ENCODE results near the gene BRINP1. TPM values are rescaled to one million over a fixed set of nuclear protein-coding genes. Genes with fewer than 3 reads are reported as not detected.

BRINP1 gene
- total RNA-seq, 1 experiment from 2014 or later, result not detected

- Histone ChIP-seq H3K9me2 (ENCODE audit: insufficient read depth) (no peaks in the 10 kb centered on the region), H3K27ac (no peak overlapping the region), H3F3A (ENCODE audit: insufficient read depth, low read depth) (no peaks in the 10 kb centered on the region), H3K27me3 (ENCODE audit: insufficient read depth, low read depth) (no peaks in the 10 kb centered on the region), H3K79me2 (ENCODE audit: low read depth) (no peaks in the 10 kb centered on the region), H2AFZ (no peak overlapping the region), H3K4me1 (replicated peaks; ENCODE audit: insufficient read depth) (no peaks in the 10 kb centered on the region), H3K36me3 (ENCODE audit: low read depth) (no peaks in the 10 kb centered on the region), H3K9me3 (ENCODE audit: insufficient read depth, low read depth) (no peaks in the 10 kb centered on the region), H3K4me2 (no peak overlapping the region), H4K20me1 (ENCODE audit: insufficient read depth) (no peaks in the 10 kb centered on the region), H3K4me3 (no peak overlapping the region)
- no TSS peak for BruUV-seq (replicated peaks)
- intact Hi-C loops (cut with micrococcal nuclease; ENCODE audit: unreplicated experiment), result no loop called here
- TF ChIP-seq, protein P1, sequence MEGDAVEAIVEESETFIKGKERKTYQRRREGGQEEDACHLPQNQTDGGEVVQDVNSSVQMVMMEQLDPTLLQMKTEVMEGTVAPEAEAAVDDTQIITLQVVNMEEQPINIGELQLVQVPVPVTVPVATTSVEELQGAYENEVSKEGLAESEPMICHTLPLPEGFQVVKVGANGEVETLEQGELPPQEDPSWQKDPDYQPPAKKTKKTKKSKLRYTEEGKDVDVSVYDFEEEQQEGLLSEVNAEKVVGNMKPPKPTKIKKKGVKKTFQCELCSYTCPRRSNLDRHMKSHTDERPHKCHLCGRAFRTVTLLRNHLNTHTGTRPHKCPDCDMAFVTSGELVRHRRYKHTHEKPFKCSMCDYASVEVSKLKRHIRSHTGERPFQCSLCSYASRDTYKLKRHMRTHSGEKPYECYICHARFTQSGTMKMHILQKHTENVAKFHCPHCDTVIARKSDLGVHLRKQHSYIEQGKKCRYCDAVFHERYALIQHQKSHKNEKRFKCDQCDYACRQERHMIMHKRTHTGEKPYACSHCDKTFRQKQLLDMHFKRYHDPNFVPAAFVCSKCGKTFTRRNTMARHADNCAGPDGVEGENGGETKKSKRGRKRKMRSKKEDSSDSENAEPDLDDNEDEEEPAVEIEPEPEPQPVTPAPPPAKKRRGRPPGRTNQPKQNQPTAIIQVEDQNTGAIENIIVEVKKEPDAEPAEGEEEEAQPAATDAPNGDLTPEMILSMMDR (conservative IDR thresholded peaks at IDR 0.05), result no peak
- TF ChIP-seq EZH2 (IDR thresholded peaks at IDR 0.05; ENCODE audit: low read depth), result no peak
- CTCF ChIA-PET, result no interaction called here
- no peak for DNase-seq
- POLR2A ChIA-PET (ENCODE audit: unreplicated experiment), result no interaction called here
Measured at GRCh38 chr9:119154527-119154926, 214.7 kb downstream of the BRINP1 start.

DNA sequence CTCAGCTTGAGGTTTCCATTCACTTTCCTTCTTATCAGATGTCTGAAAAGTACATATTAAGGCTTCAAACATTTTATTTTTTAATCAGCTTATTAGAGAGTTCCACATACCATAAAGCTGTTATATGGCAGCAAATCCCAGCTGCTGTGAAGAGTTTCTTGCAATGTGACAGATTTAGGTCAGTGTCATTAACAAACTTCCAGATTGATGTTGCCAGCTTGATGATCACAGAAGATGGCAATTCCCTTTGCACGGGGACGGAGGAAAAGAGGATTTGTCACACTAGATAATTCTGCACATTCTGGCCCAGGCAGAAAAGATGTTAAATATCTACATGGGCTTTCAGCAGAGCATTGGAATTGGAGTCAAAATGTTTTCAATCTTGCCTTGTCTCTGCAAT, 215.8 kb downstream of the BRINP1 start:
- intact Hi-C loops (cut with micrococcal nuclease; ENCODE audit: unreplicated experiment), result no loop called here
- Histone ChIP-seq H3K9me2 (ENCODE audit: insufficient read depth) (no peaks in the 10 kb centered on the region), H3K27me3 (ENCODE audit: insufficient read depth, low read depth) (no peaks in the 10 kb centered on the region), H3F3A (ENCODE audit: insufficient read depth, low read depth) (no peaks in the 10 kb centered on the region), H3K4me3 (no peak overlapping the region), H4K20me1 (ENCODE audit: insufficient read depth) (no peaks in the 10 kb centered on the region), H3K9me3 (ENCODE audit: insufficient read depth, low read depth) (no peaks in the 10 kb centered on the region), H3K79me2 (ENCODE audit: low read depth) (no peaks in the 10 kb centered on the region), H3K36me3 (ENCODE audit: low read depth) (no peaks in the 10 kb centered on the region), H3K4me2 (no peak overlapping the region), H3K4me1 (replicated peaks; ENCODE audit: insufficient read depth) (no peaks in the 10 kb centered on the region), H3K27ac (no peak overlapping the region), H2AFZ (no peak overlapping the region)
- CTCF ChIA-PET, result no interaction called here
- no peak for TF ChIP-seq EZH2 (IDR thresholded peaks at IDR 0.05; ENCODE audit: low read depth)
- TF ChIP-seq, protein P1 (conservative IDR thresholded peaks at IDR 0.05), result no peak
- POLR2A ChIA-PET (ENCODE audit: unreplicated experiment), result no interaction called here
- no peak for DNase-seq
- BruUV-seq (replicated peaks), result no TSS peak

DNA sequence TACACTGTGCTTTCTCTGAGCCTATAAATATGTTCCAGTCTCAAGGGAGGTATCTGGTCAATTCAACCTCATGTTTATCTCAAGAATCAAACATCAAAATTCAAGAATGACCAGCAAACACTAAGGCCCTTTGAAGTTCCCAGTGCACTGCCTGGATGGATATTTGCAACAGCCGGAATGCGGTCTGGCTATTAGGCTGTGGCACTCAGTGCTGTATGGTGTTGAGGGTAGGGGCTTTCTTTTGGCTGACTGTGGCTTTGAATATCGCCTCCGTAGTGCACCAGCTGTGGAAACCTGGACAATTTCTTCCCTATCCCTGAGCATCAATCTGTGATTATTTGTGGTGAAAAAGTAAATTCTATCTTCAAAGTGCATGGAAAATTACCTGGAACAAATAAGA, 220.4 kb downstream of the BRINP1 start:
- no peak overlapping the region for H3K4me2 ChIP-seq
- no peaks in the 10 kb centered on the region for H3F3A ChIP-seq (ENCODE audit: insufficient read depth, low read depth)
- no peak overlapping the region for H3K27ac ChIP-seq
- no peak for DNase-seq
- TF ChIP-seq, protein P1 (conservative IDR thresholded peaks at IDR 0.05), result no peak
- TF ChIP-seq EZH2 (IDR thresholded peaks at IDR 0.05; ENCODE audit: low read depth), result no peak
- no peaks in the 10 kb centered on the region for H3K9me3 ChIP-seq (ENCODE audit: insufficient read depth, low read depth)
- H3K9me2 ChIP-seq (ENCODE audit: insufficient read depth), result no peaks in the 10 kb centered on the region
- intact Hi-C loops (cut with micrococcal nuclease; ENCODE audit: unreplicated experiment), result no loop called here
- H2AFZ ChIP-seq, result no peak overlapping the region
- CTCF ChIA-PET, result no interaction called here
- no peaks in the 10 kb centered on the region for H3K27me3 ChIP-seq (ENCODE audit: insufficient read depth, low read depth)
- no TSS peak for BruUV-seq (replicated peaks)
- H3K79me2 ChIP-seq (ENCODE audit: low read depth), result no peaks in the 10 kb centered on the region
- H3K36me3 ChIP-seq (ENCODE audit: low read depth), result no peaks in the 10 kb centered on the region
- no peak overlapping the region for H3K4me3 ChIP-seq
- no peaks in the 10 kb centered on the region for H4K20me1 ChIP-seq (ENCODE audit: insufficient read depth)
- no peaks in the 10 kb centered on the region for H3K4me1 ChIP-seq (replicated peaks; ENCODE audit: insufficient read depth)
- POLR2A ChIA-PET (ENCODE audit: unreplicated experiment), result no interaction called here
